HG03045 (cell line): Measurements from ENCODE around the gene PNPLA1.

Experiments
- ATAC-seq: cut with Tn5 transposase; IDR thresholded peaks from one replicate; pipeline ENCODE4 v1.9.1; 2021; ENCODE audit warnings: mild to moderate bottlenecking, moderate library complexity; ENCODE audit not compliant: unreplicated experiment

The PNPLA1 gene

GRCh38 chr6:36313649-36313936, 43.7 kb downstream of the PNPLA1 start:
- ATAC-seq: no peak

GRCh38 chr6:36314221-36315014, 44.6 kb downstream of the PNPLA1 start:
- no peak for ATAC-seq

- ATAC-seq: no peak
Measured at GRCh38 chr6:36315921-36316320, 46.1 kb downstream of the PNPLA1 start.

GRCh38 chr6:36317623-36318022, 47.8 kb downstream of the PNPLA1 start:
- no peak for ATAC-seq

- no peak for ATAC-seq
Measured at GRCh38 chr6:36318690-36319435, 49.0 kb downstream of the PNPLA1 start.

GRCh38 chr6:36319436-36319762, 49.5 kb downstream of the PNPLA1 start:
- ATAC-seq: no peak

GRCh38 chr6:36319821-36320220, 50.0 kb downstream of the PNPLA1 start:
- ATAC-seq: no peak

- no peak for ATAC-seq
Measured at GRCh38 chr6:36320475-36320874, 50.6 kb downstream of the PNPLA1 start.

GRCh38 chr6:36322591-36322990, 52.7 kb downstream of the PNPLA1 start:
- no peak for ATAC-seq

GRCh38 chr6:36323062-36323461, 53.2 kb downstream of the PNPLA1 start:
- ATAC-seq: no peak

- ATAC-seq: no peak
Measured at GRCh38 chr6:36324191-36324590, 54.3 kb downstream of the PNPLA1 start.

- ATAC-seq: no peak
Measured at GRCh38 chr6:36324715-36325114, 54.9 kb downstream of the PNPLA1 start.

- ATAC-seq: no peak
Measured at GRCh38 chr6:36326356-36326995, 56.6 kb downstream of the PNPLA1 start.

GRCh38 chr6:36327226-36327918, 57.5 kb downstream of the PNPLA1 start:
- no peak for ATAC-seq

- no peak for ATAC-seq
Measured at GRCh38 chr6:36327919-36328236, 58.0 kb downstream of the PNPLA1 start.

GRCh38 chr6:36328600-36328999, 58.7 kb downstream of the PNPLA1 start:
- no peak for ATAC-seq

- ATAC-seq: no peak
Measured at GRCh38 chr6:36329798-36330291, 60.0 kb downstream of the PNPLA1 start.

GRCh38 chr6:36330366-36330765, 60.5 kb downstream of the PNPLA1 start:
- ATAC-seq: no peak

GRCh38 chr6:36331381-36331780, 61.5 kb downstream of the PNPLA1 start:
- no peak for ATAC-seq

- ATAC-seq: no peak
Measured at GRCh38 chr6:36333171-36333895, 63.5 kb downstream of the PNPLA1 start.
